ENCODE data around the gene COTL1. TPM values are rescaled to one million over a fixed set of nuclear protein-coding genes. Genes with fewer than 3 reads are reported as not detected.

Gene COTL1
- total and polyA plus RNA-seq, 9 of the 15 experiments (the other 6 are each of a cell fraction or from before 2014, with no cell fraction given), result 27.7 to 185 (median 72.5) TPM

DNA sequence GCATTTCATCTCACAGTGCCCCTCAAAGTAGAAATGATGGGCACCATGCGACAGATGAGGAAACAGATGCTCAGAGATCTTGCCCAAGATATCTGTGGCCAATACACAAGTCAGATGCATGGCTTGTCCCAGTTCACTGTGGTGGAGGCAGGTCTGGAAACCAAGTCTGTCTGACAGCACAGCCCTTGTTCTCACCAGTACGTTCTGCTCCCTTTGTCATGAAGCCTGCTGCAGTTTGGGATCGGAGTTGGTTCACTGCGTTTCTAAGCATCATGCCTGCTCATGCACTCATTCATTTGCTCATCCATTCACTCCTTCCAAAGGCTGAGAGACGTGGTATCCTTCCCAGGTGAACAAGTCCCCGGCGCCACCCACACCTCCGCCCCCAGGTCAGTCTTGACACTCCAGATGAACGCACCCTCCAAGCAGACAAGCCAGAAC, 86.2 kb downstream of the COTL1 start:
- Histone ChIP-seq H3K9me1 (ENCODE audit: control insufficient read depth, insufficient read depth, low read length) (no peaks in the 10 kb centered on the region), H3K27ac (ENCODE audit: extremely low read depth, low read depth, low read length) (no peak overlapping the region), H3K36me3 (ENCODE audit: control insufficient read depth, insufficient read depth, low read length) (no peaks in the 10 kb centered on the region), H4K20me1 (replicated peaks; ENCODE audit: control insufficient read depth, insufficient read depth, low read length) (no peaks in the 10 kb centered on the region), H3K4me2 (ENCODE audit: insufficient read depth, low read length) (no peak overlapping the region), H3K27me3 (ENCODE audit: control insufficient read depth in 2 of 2, insufficient read depth in 2 of 2, low read length in 2 of 2) (peaks cover 0 to 3% of the 10 kb centered on the region in 2 experiments; a peak in 2 of 5 replicates), H3K79me2 (ENCODE audit: control insufficient read depth, insufficient read depth, low read length) (no peaks in the 10 kb centered on the region), H3K4me3 (no peak overlapping the region), H3K9ac (ENCODE audit: insufficient read depth in 1 of 2, low read depth in 2 of 2, low read length in 2 of 2) (no peak overlapping the region), H3K4me1 (replicated peaks in 1 of 2; ENCODE audit: control insufficient read depth in 2 of 2, insufficient read depth in 2 of 2, low read length in 2 of 2) (peaks cover 16 to 34% of the 10 kb centered on the region in 2 experiments; a peak in 4 of 5 replicates), H3K9me3 (replicated peaks; ENCODE audit: control insufficient read depth, insufficient read depth, low read depth, low read length) (no peaks in the 10 kb centered on the region), H2AFZ (ENCODE audit: low read depth, low read length) (no peak overlapping the region)
- in situ Hi-C loops (cut with MboI), result no loop called here
- CTCF ChIA-PET (ENCODE audit: low intra/inter-chr PET ratio), result no interaction called here
- POLR2A ChIA-PET, result interaction anchor here (1.4 to 1.9 kb wide), 2 partner anchors 10 to 20 kb away, joined by 5 to 8 read pairs; no protein-coding TSS in a partner anchor
- ATAC-seq, result no peak
- BruUV-seq (replicated peaks), result no TSS peak
- no peak for FAIRE-seq
- WGBS (ENCODE audit: insufficient coverage, low coverage, missing lambda C conversion rate), result 64% methylated on average over 9 of the region's 9 CpGs
- DNase-seq (ENCODE audit: extremely low read depth in 1 of 4, low spot score in 3 of 4), result no peak
- intact Hi-C loops (cut with micrococcal nuclease), result no loop called here
- TF ChIP-seq, protein P1, sequence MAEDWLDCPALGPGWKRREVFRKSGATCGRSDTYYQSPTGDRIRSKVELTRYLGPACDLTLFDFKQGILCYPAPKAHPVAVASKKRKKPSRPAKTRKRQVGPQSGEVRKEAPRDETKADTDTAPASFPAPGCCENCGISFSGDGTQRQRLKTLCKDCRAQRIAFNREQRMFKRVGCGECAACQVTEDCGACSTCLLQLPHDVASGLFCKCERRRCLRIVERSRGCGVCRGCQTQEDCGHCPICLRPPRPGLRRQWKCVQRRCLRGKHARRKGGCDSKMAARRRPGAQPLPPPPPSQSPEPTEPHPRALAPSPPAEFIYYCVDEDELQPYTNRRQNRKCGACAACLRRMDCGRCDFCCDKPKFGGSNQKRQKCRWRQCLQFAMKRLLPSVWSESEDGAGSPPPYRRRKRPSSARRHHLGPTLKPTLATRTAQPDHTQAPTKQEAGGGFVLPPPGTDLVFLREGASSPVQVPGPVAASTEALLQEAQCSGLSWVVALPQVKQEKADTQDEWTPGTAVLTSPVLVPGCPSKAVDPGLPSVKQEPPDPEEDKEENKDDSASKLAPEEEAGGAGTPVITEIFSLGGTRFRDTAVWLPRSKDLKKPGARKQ (CRISPR knock-in tag; IDR thresholded peaks at IDR 0.05), result no peak
- TF ChIP-seq SRF (CRISPR knock-in tag; IDR thresholded peaks at IDR 0.05) (no peak), SPI1 (IDR thresholded peaks at IDR 0.05; ENCODE audit: borderline replicate concordance, low read depth, low read length) (no peak), FOXA1 (IDR thresholded peaks at IDR 0.05; ENCODE audit: borderline replicate concordance) (no peak), ZSCAN32 (CRISPR knock-in tag; IDR thresholded peaks at IDR 0.05) (no peak), HDAC3 (IDR thresholded peaks at IDR 0.05; ENCODE audit: borderline replicate concordance, partially characterized antibody) (no peak), ZNF174 (CRISPR knock-in tag; IDR thresholded peaks at IDR 0.05) (no peak), PTRF (tag; IDR thresholded peaks at IDR 0.05) (no peak), XRCC4 (IDR thresholded peaks at IDR 0.05; ENCODE audit: extremely low read depth, insufficient read depth, insufficient read length) (no peak), NEUROD1 (IDR thresholded peaks at IDR 0.05; ENCODE audit: borderline replicate concordance, low read depth, low read length, partially characterized antibody) (no peak), COPS2 (conservative IDR thresholded peaks at IDR 0.05) (no peak), SRSF7 (optimal IDR thresholded peaks at IDR 0.05; ENCODE audit: low read depth, low read length) (no peak)
- TF ChIP-seq, protein P2, sequence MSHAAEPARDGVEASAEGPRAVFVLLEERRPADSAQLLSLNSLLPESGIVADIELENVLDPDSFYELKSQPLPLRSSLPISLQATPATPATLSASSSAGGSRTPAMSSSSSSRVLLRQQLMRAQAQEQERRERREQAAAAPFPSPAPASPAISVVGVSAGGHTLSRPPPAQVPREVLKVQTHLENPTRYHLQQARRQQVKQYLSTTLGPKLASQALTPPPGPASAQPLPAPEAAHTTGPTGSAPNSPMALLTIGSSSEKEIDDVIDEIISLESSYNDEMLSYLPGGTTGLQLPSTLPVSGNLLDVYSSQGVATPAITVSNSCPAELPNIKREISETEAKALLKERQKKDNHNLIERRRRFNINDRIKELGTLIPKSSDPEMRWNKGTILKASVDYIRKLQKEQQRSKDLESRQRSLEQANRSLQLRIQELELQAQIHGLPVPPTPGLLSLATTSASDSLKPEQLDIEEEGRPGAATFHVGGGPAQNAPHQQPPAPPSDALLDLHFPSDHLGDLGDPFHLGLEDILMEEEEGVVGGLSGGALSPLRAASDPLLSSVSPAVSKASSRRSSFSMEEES (CRISPR knock-in tag; IDR thresholded peaks at IDR 0.05), result no peak
- TF ChIP-seq, protein P3, sequence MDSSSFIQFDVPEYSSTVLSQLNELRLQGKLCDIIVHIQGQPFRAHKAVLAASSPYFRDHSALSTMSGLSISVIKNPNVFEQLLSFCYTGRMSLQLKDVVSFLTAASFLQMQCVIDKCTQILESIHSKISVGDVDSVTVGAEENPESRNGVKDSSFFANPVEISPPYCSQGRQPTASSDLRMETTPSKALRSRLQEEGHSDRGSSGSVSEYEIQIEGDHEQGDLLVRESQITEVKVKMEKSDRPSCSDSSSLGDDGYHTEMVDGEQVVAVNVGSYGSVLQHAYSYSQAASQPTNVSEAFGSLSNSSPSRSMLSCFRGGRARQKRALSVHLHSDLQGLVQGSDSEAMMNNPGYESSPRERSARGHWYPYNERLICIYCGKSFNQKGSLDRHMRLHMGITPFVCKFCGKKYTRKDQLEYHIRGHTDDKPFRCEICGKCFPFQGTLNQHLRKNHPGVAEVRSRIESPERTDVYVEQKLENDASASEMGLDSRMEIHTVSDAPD (CRISPR knock-in tag; IDR thresholded peaks at IDR 0.05), result no peak
- TF ChIP-seq, protein P4, sequence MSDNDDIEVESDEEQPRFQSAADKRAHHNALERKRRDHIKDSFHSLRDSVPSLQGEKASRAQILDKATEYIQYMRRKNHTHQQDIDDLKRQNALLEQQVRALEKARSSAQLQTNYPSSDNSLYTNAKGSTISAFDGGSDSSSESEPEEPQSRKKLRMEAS (CRISPR knock-in tag; IDR thresholded peaks at IDR 0.05), result no peak

All from K562 (cell line).